GM18873 (cell line): ENCODE results near the gene KRTAP9-9.
"Not testable (repeated sequence)": the region's sequence is repeated elsewhere in the genome, so short reads cannot be mapped to it uniquely, and the experiment has no call there.

ENCODE experiments used
- ATAC-seq: cut with Tn5 transposase; IDR thresholded peaks from one replicate; pipeline ENCODE4 v1.9.1; 2021; ENCODE audit warnings: mild to moderate bottlenecking, moderate library complexity, moderate number of reproducible peaks; ENCODE audit not compliant: unreplicated experiment, low FRiP score

Gene KRTAP9-9

GRCh38 chr17:41255381-41256290 is at the start of gene KRTAP9-9:
KRTAP9-9 (plus strand) TSS chr17:41255384.
- not testable (repeated sequence) for ATAC-seq

GRCh38 chr17:41211845-41212466 is 43.2 kb upstream of the KRTAP9-9 start:
- no peak for ATAC-seq

GRCh38 chr17:41212524-41213169 is 42.5 kb upstream of the KRTAP9-9 start:
- no peak for ATAC-seq

GRCh38 chr17:41215681-41216080 is 39.5 kb upstream of the KRTAP9-9 start:
- ATAC-seq, result no peak

- ATAC-seq, result no peak
Observed at GRCh38 chr17:41223821-41224220, 31.4 kb upstream of the KRTAP9-9 start.

- ATAC-seq, result no peak
Observed at GRCh38 chr17:41226051-41226450, 29.1 kb upstream of the KRTAP9-9 start.

- ATAC-seq, result not testable (repeated sequence)
Observed at GRCh38 chr17:41226598-41227095, 28.5 kb upstream of the KRTAP9-9 start, which contains the start of gene KRTAP9-2. KRTAP9-2 (plus strand) TSS chr17:41226648; CDS start chr17:41226655, 7 bp downstream.

GRCh38 chr17:41230094-41230493 is 25.1 kb upstream of the KRTAP9-9 start:
- ATAC-seq, result no peak

- ATAC-seq, result no peak
Observed at GRCh38 chr17:41231731-41232130, 23.5 kb upstream of the KRTAP9-9 start.

GRCh38 chr17:41232399-41233105 is 22.6 kb upstream of the KRTAP9-9 start, which contains the start of gene KRTAP9-3:
KRTAP9-3 (plus strand) TSS chr17:41232449; CDS start chr17:41232502, 53 bp downstream.
- ATAC-seq, result not testable (repeated sequence)

- not testable (repeated sequence) for ATAC-seq
Observed at GRCh38 chr17:41237116-41237515, 18.1 kb upstream of the KRTAP9-9 start.

GRCh38 chr17:41237949-41238437 is 17.2 kb upstream of the KRTAP9-9 start, which contains the start of gene KRTAP9-8:
KRTAP9-8 (plus strand) TSS chr17:41237999; CDS start chr17:41238052, 53 bp downstream.
- not testable (repeated sequence) for ATAC-seq

- ATAC-seq, result not testable (repeated sequence)
Observed at GRCh38 chr17:41246995-41247787, 8.0 kb upstream of the KRTAP9-9 start.

GRCh38 chr17:41249637-41250240 is 5.4 kb upstream of the KRTAP9-9 start, which contains the start of gene KRTAP9-4:
KRTAP9-4 (plus strand) TSS chr17:41249687; CDS start chr17:41249721, 34 bp downstream.
- ATAC-seq, result not testable (repeated sequence)

GRCh38 chr17:41251261-41251660 is 3.9 kb upstream of the KRTAP9-9 start:
- no peak for ATAC-seq

GRCh38 chr17:41254861-41255260 is 323 bp upstream of the KRTAP9-9 start:
- ATAC-seq, result no peak

- no peak for ATAC-seq
Observed at GRCh38 chr17:41256291-41256685, 1.1 kb downstream of the KRTAP9-9 start.

GRCh38 chr17:41258406-41258805 is 3.2 kb downstream of the KRTAP9-9 start:
- no peak for ATAC-seq
